ENCODE results near the gene MB.

Gene MB

GRCh38 chr22:35594686-35595085 lies 22.4 kb downstream of the MB start:
- no peaks in the 10 kb centered on the region for H3K4me1 Mint-ChIP-seq
- no peaks in the 10 kb centered on the region for H3K36me3 Mint-ChIP-seq (ENCODE audit: insufficient read depth)
- no peaks in the 10 kb centered on the region for H3K9me3 Mint-ChIP-seq
- ATAC-seq (replicated peaks; ENCODE audit: extremely low read depth, poor library complexity, severe bottlenecking) (no peak), DNase-seq (ENCODE audit: low spot score in 2 of 2) (no peak)
- H3K27me3 Mint-ChIP-seq, result peaks cover 31% of the 10 kb centered on the region
- no peak overlapping the region for H3K4me3 Mint-ChIP-seq
- no peak overlapping the region for H3K27ac Mint-ChIP-seq (ENCODE audit: low read depth)

- H3K27ac Mint-ChIP-seq (ENCODE audit: low read depth), result no peak overlapping the region
- H3K27me3 Mint-ChIP-seq, result peaks cover 31% of the 10 kb centered on the region
- no peaks in the 10 kb centered on the region for H3K9me3 Mint-ChIP-seq
- no peaks in the 10 kb centered on the region for H3K4me1 Mint-ChIP-seq
- H3K4me3 Mint-ChIP-seq, result no peak overlapping the region
- ATAC-seq (replicated peaks; ENCODE audit: extremely low read depth, poor library complexity, severe bottlenecking) (no peak), DNase-seq (ENCODE audit: low spot score in 2 of 2) (no peak)
- no peaks in the 10 kb centered on the region for H3K36me3 Mint-ChIP-seq (ENCODE audit: insufficient read depth)
Observed at GRCh38 chr22:35593891-35594470, 23.1 kb downstream of the MB start.

- no peaks in the 10 kb centered on the region for H3K36me3 Mint-ChIP-seq (ENCODE audit: insufficient read depth)
- H3K4me1 Mint-ChIP-seq, result no peaks in the 10 kb centered on the region
- no peak overlapping the region for H3K27ac Mint-ChIP-seq (ENCODE audit: low read depth)
- H3K27me3 Mint-ChIP-seq, result peaks cover 31% of the 10 kb centered on the region
- no peaks in the 10 kb centered on the region for H3K9me3 Mint-ChIP-seq
- ATAC-seq (replicated peaks; ENCODE audit: extremely low read depth, poor library complexity, severe bottlenecking) (no peak), DNase-seq (ENCODE audit: low spot score in 2 of 2) (no peak)
- no peak overlapping the region for H3K4me3 Mint-ChIP-seq
Observed at GRCh38 chr22:35593071-35593890, 23.8 kb downstream of the MB start.

GRCh38 chr22:35592418-35592967 lies 24.6 kb downstream of the MB start:
- H3K27me3 Mint-ChIP-seq, result peaks cover 31% of the 10 kb centered on the region
- H3K27ac Mint-ChIP-seq (ENCODE audit: low read depth), result no peak overlapping the region
- H3K4me3 Mint-ChIP-seq, result no peak overlapping the region
- no peaks in the 10 kb centered on the region for H3K4me1 Mint-ChIP-seq
- DNase-seq (ENCODE audit: low spot score in 2 of 2) (no peak), ATAC-seq (replicated peaks; ENCODE audit: extremely low read depth, poor library complexity, severe bottlenecking) (no peak)
- no peaks in the 10 kb centered on the region for H3K9me3 Mint-ChIP-seq
- H3K36me3 Mint-ChIP-seq (ENCODE audit: insufficient read depth), result no peaks in the 10 kb centered on the region

GRCh38 chr22:35591714-35592417 lies 25.3 kb downstream of the MB start:
- Mint-ChIP-seq H3K36me3 (ENCODE audit: insufficient read depth) (no peaks in the 10 kb centered on the region), H3K27me3 (peaks cover 31% of the 10 kb centered on the region), H3K27ac (ENCODE audit: low read depth) (no peak overlapping the region), H3K9me3 (no peaks in the 10 kb centered on the region), H3K4me1 (no peaks in the 10 kb centered on the region), H3K4me3 (no peak overlapping the region)
- DNase-seq (ENCODE audit: low spot score in 2 of 2) (no peak), ATAC-seq (replicated peaks; ENCODE audit: extremely low read depth, poor library complexity, severe bottlenecking) (no peak)

GRCh38 chr22:35590634-35591295 lies 26.4 kb downstream of the MB start:
- peaks cover 31% of the 10 kb centered on the region for H3K27me3 Mint-ChIP-seq
- H3K9me3 Mint-ChIP-seq, result no peaks in the 10 kb centered on the region
- no peaks in the 10 kb centered on the region for H3K36me3 Mint-ChIP-seq (ENCODE audit: insufficient read depth)
- no peak overlapping the region for H3K4me3 Mint-ChIP-seq
- no peak overlapping the region for H3K27ac Mint-ChIP-seq (ENCODE audit: low read depth)
- ATAC-seq (replicated peaks; ENCODE audit: extremely low read depth, poor library complexity, severe bottlenecking), result no peak
- DNase-seq (ENCODE audit: low spot score in 2 of 2), result no peak
- H3K4me1 Mint-ChIP-seq, result no peaks in the 10 kb centered on the region

GRCh38 chr22:35589756-35590093 lies 27.4 kb downstream of the MB start:
- no peaks in the 10 kb centered on the region for H3K9me3 Mint-ChIP-seq
- DNase-seq (ENCODE audit: low spot score in 2 of 2), result no peak
- H3K4me1 Mint-ChIP-seq, result no peaks in the 10 kb centered on the region
- peaks cover 25% of the 10 kb centered on the region for H3K27me3 Mint-ChIP-seq
- H3K4me3 Mint-ChIP-seq, result no peak overlapping the region
- no peak overlapping the region for H3K27ac Mint-ChIP-seq (ENCODE audit: low read depth)
- no peak for ATAC-seq (replicated peaks; ENCODE audit: extremely low read depth, poor library complexity, severe bottlenecking)
- no peaks in the 10 kb centered on the region for H3K36me3 Mint-ChIP-seq (ENCODE audit: insufficient read depth)

GRCh38 chr22:35589071-35589755 lies 27.9 kb downstream of the MB start:
- DNase-seq (ENCODE audit: low spot score in 2 of 2) (no peak), ATAC-seq (replicated peaks; ENCODE audit: extremely low read depth, poor library complexity, severe bottlenecking) (no peak)
- Mint-ChIP-seq H3K4me1 (no peaks in the 10 kb centered on the region), H3K4me3 (no peak overlapping the region), H3K27me3 (peaks cover 22% of the 10 kb centered on the region), H3K36me3 (ENCODE audit: insufficient read depth) (no peaks in the 10 kb centered on the region), H3K27ac (ENCODE audit: low read depth) (no peak overlapping the region), H3K9me3 (no peaks in the 10 kb centered on the region)

- Mint-ChIP-seq H3K27ac (ENCODE audit: low read depth) (no peak overlapping the region), H3K4me3 (no peak overlapping the region), H3K36me3 (ENCODE audit: insufficient read depth) (no peaks in the 10 kb centered on the region), H3K27me3 (peaks cover 16% of the 10 kb centered on the region), H3K4me1 (peaks cover 6% of the 10 kb centered on the region), H3K9me3 (no peaks in the 10 kb centered on the region)
- DNase-seq (ENCODE audit: low spot score in 2 of 2) (no peak), ATAC-seq (replicated peaks; ENCODE audit: extremely low read depth, poor library complexity, severe bottlenecking) (no peak)
Observed at GRCh38 chr22:35587896-35588295, 29.2 kb downstream of the MB start.

- no peaks in the 10 kb centered on the region for H3K36me3 Mint-ChIP-seq (ENCODE audit: insufficient read depth)
- peaks cover 12% of the 10 kb centered on the region for H3K27me3 Mint-ChIP-seq
- DNase-seq (ENCODE audit: low spot score in 2 of 2) (no peak), ATAC-seq (replicated peaks; ENCODE audit: extremely low read depth, poor library complexity, severe bottlenecking) (no peak)
- H3K4me1 Mint-ChIP-seq, result peaks cover 6% of the 10 kb centered on the region
- no peak overlapping the region for H3K4me3 Mint-ChIP-seq
- H3K27ac Mint-ChIP-seq (ENCODE audit: low read depth), result no peak overlapping the region
- no peaks in the 10 kb centered on the region for H3K9me3 Mint-ChIP-seq
Observed at GRCh38 chr22:35587447-35587870, 29.7 kb downstream of the MB start.

- Mint-ChIP-seq H3K4me3 (no peak overlapping the region), H3K36me3 (ENCODE audit: insufficient read depth) (no peaks in the 10 kb centered on the region), H3K27me3 (peaks cover 8% of the 10 kb centered on the region), H3K9me3 (no peaks in the 10 kb centered on the region), H3K27ac (ENCODE audit: low read depth) (no peak overlapping the region), H3K4me1 (peaks cover 6% of the 10 kb centered on the region)
- no peak for ATAC-seq (replicated peaks; ENCODE audit: extremely low read depth, poor library complexity, severe bottlenecking)
- DNase-seq (ENCODE audit: low spot score in 2 of 2), result no peak
Observed at GRCh38 chr22:35586771-35587170, 30.4 kb downstream of the MB start.

Data from central memory CD8-positive, alpha-beta T cell (primary cell).